GM19397 (cell line): ENCODE measurements around the gene AOC1.

Experiments
- ATAC-seq: cut with Tn5 transposase; IDR thresholded peaks from one replicate; pipeline ENCODE4 v1.9.1; 2021; ENCODE audit warnings: mild to moderate bottlenecking, moderate library complexity; ENCODE audit not compliant: unreplicated experiment

Gene AOC1

GRCh38 chr7:150857276-150858055 lies 5.1 kb downstream of the AOC1 start:
- no peak for ATAC-seq

GRCh38 chr7:150858236-150859197 lies 6.2 kb downstream of the AOC1 start:
- ATAC-seq = no peak

GRCh38 chr7:150860291-150860977 lies 8.1 kb downstream of the AOC1 start:
- no peak for ATAC-seq

GRCh38 chr7:150860978-150861295 lies 8.6 kb downstream of the AOC1 start:
- no peak for ATAC-seq

- no peak for ATAC-seq
These were observed 10.0 kb downstream of the AOC1 start for GRCh38 chr7:150862356-150862755.

- no peak for ATAC-seq
These were observed 11.6 kb downstream of the AOC1 start for GRCh38 chr7:150863946-150864345.

- ATAC-seq = no peak
These were observed 14.7 kb downstream of the AOC1 start for GRCh38 chr7:150866932-150867564.

- no peak for ATAC-seq
These were observed 15.3 kb downstream of the AOC1 start for GRCh38 chr7:150867605-150868004.

- no peak for ATAC-seq
These were observed 17.1 kb downstream of the AOC1 start for GRCh38 chr7:150869467-150869866.

- ATAC-seq = no peak
These were observed 19.3 kb downstream of the AOC1 start for GRCh38 chr7:150871601-150872000.

- ATAC-seq = no peak
These were observed 22.3 kb downstream of the AOC1 start for GRCh38 chr7:150874401-150875198.

- ATAC-seq = no peak
These were observed 23.5 kb downstream of the AOC1 start for GRCh38 chr7:150875791-150876190.

GRCh38 chr7:150876817-150877526 lies 24.7 kb downstream of the AOC1 start:
- no peak for ATAC-seq

GRCh38 chr7:150877536-150877935 lies 25.2 kb downstream of the AOC1 start:
- no peak for ATAC-seq

GRCh38 chr7:150879345-150879744 lies 27.0 kb downstream of the AOC1 start:
- no peak for ATAC-seq

GRCh38 chr7:150881189-150881588 lies 28.9 kb downstream of the AOC1 start:
- ATAC-seq = no peak

- no peak for ATAC-seq
These were observed 38.7 kb downstream of the AOC1 start for GRCh38 chr7:150890853-150891584.

- no peak for ATAC-seq
These were observed 39.4 kb downstream of the AOC1 start for GRCh38 chr7:150891740-150892139.

GRCh38 chr7:150895809-150896208 lies 43.5 kb downstream of the AOC1 start:
- no peak for ATAC-seq
